ENCODE data around the gene ERC1.
"Not testable (repeated sequence)": the region's sequence is repeated elsewhere in the genome, so short reads cannot be mapped to it uniquely, and the experiment has no call there.

Gene ERC1

DNA sequence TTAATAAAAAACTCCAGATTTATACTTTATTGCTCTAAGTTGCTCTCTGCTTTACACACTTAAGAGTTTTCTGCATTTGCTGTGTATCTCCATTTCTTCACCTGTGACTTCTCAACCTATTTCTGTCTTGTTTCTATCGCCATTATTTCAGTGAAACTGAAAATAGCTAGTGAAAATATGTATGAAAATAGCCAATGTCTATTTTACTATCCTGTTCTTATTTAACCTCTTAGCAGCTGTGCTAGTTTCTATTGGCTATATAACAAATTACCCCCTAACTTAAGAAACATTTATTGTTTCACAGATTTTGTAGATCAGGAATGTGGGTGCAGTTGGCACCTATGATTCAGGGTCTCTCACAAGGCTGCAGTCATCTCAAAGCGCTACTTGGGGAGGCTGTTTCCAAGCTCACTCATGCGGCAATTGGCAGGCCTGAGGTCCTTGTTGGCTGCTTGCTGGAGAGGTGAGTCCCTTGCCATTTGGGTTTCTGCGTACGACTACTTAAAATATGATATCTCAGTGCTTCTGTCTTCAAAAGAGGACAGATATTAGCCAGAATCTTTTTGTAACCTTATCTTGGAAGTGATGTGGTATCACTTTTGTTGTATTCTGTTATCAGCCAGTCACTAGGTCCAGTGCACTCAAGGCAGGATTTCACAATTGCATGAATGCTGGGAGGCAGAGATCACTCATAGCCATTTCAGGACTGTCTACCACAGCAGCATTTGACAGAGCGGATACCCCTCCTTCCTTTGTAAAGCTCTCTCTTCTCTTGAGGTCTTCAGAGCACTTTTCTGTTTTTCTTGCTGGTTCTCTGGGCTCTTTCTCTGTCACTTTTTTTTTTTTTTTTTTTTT, 7.2 kb downstream of the ERC1 start:
- DNase-seq (ENCODE audit: low spot score in 2 of 2) = no peak
- peaks cover 21% of the 10 kb centered on the region for H3K4me1 Mint-ChIP-seq
- H3K9me3 Mint-ChIP-seq = no peaks in the 10 kb centered on the region
- no peak for ATAC-seq
- no peaks in the 10 kb centered on the region for H3K36me3 Mint-ChIP-seq
- no peak overlapping the region for H3K27ac Mint-ChIP-seq
- no peak overlapping the region for H3K4me3 Mint-ChIP-seq

- not testable (repeated sequence) for H3K27ac Mint-ChIP-seq; H3K4me3 Mint-ChIP-seq; H3K9me3 Mint-ChIP-seq; ATAC-seq; H3K36me3 Mint-ChIP-seq; DNase-seq (ENCODE audit: low spot score in 2 of 2)
- H3K4me1 Mint-ChIP-seq = peaks cover 21% of the 10 kb centered on the region
These were observed 8.7 kb downstream of the ERC1 start for GRCh38 chr12:999736-1000135.

DNA sequence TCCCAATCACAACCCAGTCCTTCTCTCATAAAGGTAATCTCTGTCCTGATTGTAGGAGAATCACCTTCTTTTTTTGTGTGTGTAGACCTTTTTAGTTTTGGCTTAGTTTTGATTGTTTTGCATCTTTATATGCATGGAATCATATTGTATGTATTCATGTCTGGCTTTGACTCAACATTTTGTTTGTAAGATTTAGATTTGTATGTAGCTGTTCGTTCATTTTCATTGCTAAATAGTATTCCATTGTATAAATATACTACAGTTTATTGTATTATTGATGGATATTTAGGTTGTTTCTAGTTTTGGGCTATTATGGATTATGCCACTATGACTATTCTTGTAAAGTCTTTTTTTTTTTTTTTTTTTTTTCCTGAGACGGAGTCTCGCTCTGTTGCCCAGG, 10.5 kb downstream of the ERC1 start:
- peaks cover 12% of the 10 kb centered on the region for H3K4me1 Mint-ChIP-seq
- no peak overlapping the region for H3K4me3 Mint-ChIP-seq
- ATAC-seq (no peak), DNase-seq (ENCODE audit: low spot score in 2 of 2) (no peak)
- no peaks in the 10 kb centered on the region for H3K9me3 Mint-ChIP-seq
- no peaks in the 10 kb centered on the region for H3K36me3 Mint-ChIP-seq
- H3K27ac Mint-ChIP-seq = no peak overlapping the region

DNA sequence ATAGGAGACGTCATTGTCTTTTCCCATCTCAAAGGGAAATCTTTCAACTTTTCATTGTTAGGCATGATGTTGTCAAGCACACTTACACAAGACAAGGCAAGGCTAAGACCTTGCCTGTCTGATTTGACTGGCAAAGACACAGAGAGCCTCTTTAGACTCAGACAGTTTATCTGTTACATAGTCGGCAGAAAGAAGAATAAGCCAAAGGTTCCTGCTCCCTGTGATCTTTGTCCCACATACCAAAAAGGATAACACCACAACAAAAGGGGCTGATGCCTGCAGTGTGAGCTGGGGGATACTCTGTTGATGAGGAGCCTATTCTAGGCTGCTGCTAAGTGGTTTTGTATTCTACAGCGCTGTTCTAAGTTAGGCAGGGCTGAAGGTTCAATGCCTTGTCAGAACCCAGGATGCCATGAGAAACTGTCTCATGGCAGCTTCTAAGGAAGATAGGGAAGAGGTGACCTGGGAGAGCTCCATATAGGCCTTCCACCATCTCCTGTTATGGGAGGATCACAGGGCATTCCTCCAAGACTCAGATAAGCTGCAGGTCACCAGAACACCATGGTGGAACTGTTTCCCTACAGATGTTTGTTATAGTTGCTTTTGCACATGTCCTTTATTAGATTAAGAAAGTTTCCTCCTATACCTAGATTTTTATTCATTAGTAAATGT, 12.7 kb downstream of the ERC1 start:
- H3K36me3 Mint-ChIP-seq = no peaks in the 10 kb centered on the region
- H3K9me3 Mint-ChIP-seq = no peaks in the 10 kb centered on the region
- no peak for ATAC-seq

DNA sequence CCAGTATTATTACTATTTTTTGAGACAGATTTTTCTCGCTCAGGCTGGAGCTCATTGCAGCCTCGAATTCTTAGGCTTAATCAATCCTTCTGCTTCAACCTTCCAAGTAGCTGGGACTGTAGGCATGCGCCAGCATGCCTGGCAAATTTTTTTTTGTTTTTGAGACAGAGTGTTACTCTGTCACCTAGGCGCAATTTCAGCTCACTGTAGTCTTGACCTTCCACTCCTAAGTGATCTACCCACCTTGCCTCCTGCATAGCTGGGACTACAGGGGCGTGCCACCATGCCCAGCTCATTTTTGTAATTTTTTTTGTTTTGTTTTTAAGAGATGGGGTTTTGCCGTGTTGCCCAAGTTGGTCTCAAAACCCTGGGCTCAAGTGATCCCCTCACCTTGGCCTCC, 15.2 kb downstream of the ERC1 start:
- DNase-seq (ENCODE audit: low spot score in 2 of 2) (no peak), ATAC-seq (no peak)
- no peak overlapping the region for H3K4me3 Mint-ChIP-seq
- no peaks in the 10 kb centered on the region for H3K36me3 Mint-ChIP-seq
- peaks cover 8% of the 10 kb centered on the region for H3K4me1 Mint-ChIP-seq
- no peak overlapping the region for H3K27ac Mint-ChIP-seq
- H3K9me3 Mint-ChIP-seq = no peaks in the 10 kb centered on the region

More for the DNA sequence above, 12.7 kb downstream of the ERC1 start:
- H3K4me1 Mint-ChIP-seq = peaks cover 8% of the 10 kb centered on the region
- DNase-seq (ENCODE audit: low spot score in 2 of 2) = no peak
- H3K27ac Mint-ChIP-seq = no peak overlapping the region
- no peak overlapping the region for H3K4me3 Mint-ChIP-seq

GRCh38 chr12:1007276-1007675, 16.3 kb downstream of the ERC1 start:
- Mint-ChIP-seq H3K9me3 (no peaks in the 10 kb centered on the region), H3K4me3 (no peak overlapping the region), H3K27ac (no peak overlapping the region), H3K4me1 (peaks cover 8% of the 10 kb centered on the region), H3K36me3 (no peaks in the 10 kb centered on the region)
- no peak for ATAC-seq
- DNase-seq (ENCODE audit: low spot score in 2 of 2) = no peak

- no peak overlapping the region for H3K27ac Mint-ChIP-seq
- no peaks in the 10 kb centered on the region for H3K36me3 Mint-ChIP-seq
- DNase-seq (ENCODE audit: low spot score in 2 of 2) (no peak), ATAC-seq (no peak)
- H3K9me3 Mint-ChIP-seq = no peaks in the 10 kb centered on the region
- H3K4me3 Mint-ChIP-seq = no peak overlapping the region
- peaks cover 8% of the 10 kb centered on the region for H3K4me1 Mint-ChIP-seq
These were observed 17.0 kb downstream of the ERC1 start for GRCh38 chr12:1007994-1008393.

DNA sequence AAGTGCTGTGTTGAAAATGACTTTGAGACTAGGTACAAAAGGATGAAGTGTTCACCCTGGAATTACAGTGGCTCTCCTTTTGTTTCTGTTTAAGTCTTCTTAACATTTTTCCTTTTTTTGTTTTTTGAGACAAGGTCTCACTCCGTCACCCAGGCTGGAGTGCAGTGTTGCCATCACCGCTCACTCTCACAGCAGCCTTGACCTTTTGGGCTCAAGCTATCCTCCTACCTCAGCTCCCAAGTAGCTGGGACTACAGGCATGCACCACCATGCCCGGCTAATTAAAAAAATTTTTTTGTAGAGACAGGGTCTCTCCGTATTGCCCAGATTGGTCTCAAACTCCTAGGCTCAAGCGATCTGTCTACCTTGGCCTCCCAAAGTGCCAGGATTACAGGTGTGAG, 20.1 kb downstream of the ERC1 start:
- Mint-ChIP-seq H3K4me3 (no peak overlapping the region), H3K4me1 (peaks cover 8% of the 10 kb centered on the region), H3K27ac (no peak overlapping the region), H3K9me3 (no peaks in the 10 kb centered on the region), H3K36me3 (no peaks in the 10 kb centered on the region)
- ATAC-seq (no peak), DNase-seq (ENCODE audit: low spot score in 2 of 2) (no peak)

- DNase-seq (ENCODE audit: low spot score in 2 of 2) = no peak
- Mint-ChIP-seq H3K4me1 (no peaks in the 10 kb centered on the region), H3K36me3 (no peaks in the 10 kb centered on the region), H3K9me3 (no peaks in the 10 kb centered on the region), H3K4me3 (no peak overlapping the region), H3K27ac (no peak overlapping the region)
- no peak for ATAC-seq
These were observed 22.8 kb downstream of the ERC1 start for GRCh38 chr12:1013618-1014489.

DNA sequence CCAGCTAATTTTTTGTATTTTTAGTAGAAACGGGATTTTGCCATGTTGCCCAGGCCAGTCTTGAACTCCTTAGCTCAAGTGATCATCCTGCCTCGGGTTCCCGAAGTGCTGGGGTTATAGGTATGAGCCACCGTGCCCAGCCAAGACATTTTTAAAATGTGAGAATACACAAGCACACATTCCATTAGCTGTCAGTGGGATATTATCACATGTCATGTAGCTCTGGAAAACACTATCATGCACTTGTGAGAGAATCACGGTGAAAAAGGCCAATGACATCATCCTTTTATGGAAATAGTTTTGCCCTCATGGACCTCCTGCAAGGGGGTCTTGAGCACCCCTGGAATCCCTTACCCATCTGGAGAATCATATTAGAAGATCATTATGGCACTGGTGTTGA, 28.3 kb downstream of the ERC1 start:
- ATAC-seq (no peak), DNase-seq (ENCODE audit: low spot score in 2 of 2) (no peak)
- Mint-ChIP-seq H3K9me3 (no peaks in the 10 kb centered on the region), H3K4me3 (no peak overlapping the region), H3K27ac (no peak overlapping the region), H3K4me1 (no peaks in the 10 kb centered on the region), H3K36me3 (no peaks in the 10 kb centered on the region)

GRCh38 chr12:1020389-1020788, 29.4 kb downstream of the ERC1 start:
- Mint-ChIP-seq H3K4me1 (no peaks in the 10 kb centered on the region), H3K36me3 (no peaks in the 10 kb centered on the region), H3K4me3 (no peak overlapping the region), H3K27ac (no peak overlapping the region), H3K9me3 (no peaks in the 10 kb centered on the region)
- ATAC-seq (no peak), DNase-seq (ENCODE audit: low spot score in 2 of 2) (no peak)

DNA sequence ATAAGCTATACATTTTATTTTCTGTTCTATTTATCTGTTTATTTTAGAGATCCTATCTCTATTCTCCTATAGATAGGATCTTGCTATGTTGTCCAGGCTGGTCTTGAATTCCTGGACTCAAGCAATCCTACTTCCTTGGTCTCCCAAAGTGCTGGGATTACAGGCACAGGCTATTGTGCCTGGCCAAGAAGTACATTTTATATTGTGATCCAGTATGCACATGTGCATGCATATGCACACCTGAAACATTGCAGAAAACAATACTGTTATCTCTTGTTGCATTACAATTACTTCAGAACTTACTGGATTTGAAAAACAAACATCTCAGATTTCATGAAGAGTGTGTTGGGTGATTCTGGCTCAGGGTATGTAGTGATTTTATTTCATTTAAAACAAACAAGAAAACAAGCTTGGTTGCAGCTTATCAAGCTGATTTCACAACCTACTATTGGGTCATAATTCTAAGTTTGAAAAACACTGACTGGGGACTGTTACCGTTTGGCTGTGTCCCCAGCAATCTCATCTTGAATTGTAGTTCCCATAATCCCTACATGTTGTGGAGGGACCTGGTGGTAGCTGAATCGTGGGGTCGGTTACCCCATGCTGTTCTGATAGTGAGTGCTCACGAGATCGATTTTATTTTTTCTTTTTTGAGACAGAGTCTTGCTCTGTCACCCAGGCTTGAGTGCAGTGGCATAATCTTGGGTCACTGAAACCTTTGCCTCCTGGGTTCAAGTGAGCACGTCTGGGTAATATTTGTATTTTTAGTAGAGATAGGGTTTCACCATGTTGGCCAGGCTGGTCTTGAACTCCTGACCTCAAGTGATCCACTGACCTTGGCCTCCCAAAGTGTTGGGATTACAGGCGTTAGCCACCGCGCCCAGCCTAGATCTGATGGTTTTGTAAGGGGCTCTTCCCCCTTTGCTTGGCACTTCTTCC, 31.3 kb downstream of the ERC1 start:
- no peak for DNase-seq (ENCODE audit: low spot score in 2 of 2)
- Mint-ChIP-seq H3K9me3 (no peaks in the 10 kb centered on the region), H3K4me1 (no peaks in the 10 kb centered on the region), H3K36me3 (peaks cover 2% of the 10 kb centered on the region), H3K27ac (no peak overlapping the region), H3K4me3 (no peak overlapping the region)
- ATAC-seq = no peak

- no peak for ATAC-seq
- H3K4me1 Mint-ChIP-seq = no peaks in the 10 kb centered on the region
- DNase-seq (ENCODE audit: low spot score in 2 of 2) = no peak
- H3K27ac Mint-ChIP-seq = no peak overlapping the region
- peaks cover 30% of the 10 kb centered on the region for H3K36me3 Mint-ChIP-seq
- H3K9me3 Mint-ChIP-seq = no peaks in the 10 kb centered on the region
- H3K4me3 Mint-ChIP-seq = no peak overlapping the region
These were observed 39.8 kb downstream of the ERC1 start for GRCh38 chr12:1030779-1031178.

- Mint-ChIP-seq H3K4me3 (no peak overlapping the region), H3K36me3 (peaks cover 14% of the 10 kb centered on the region), H3K4me1 (no peaks in the 10 kb centered on the region), H3K27ac (no peak overlapping the region), H3K9me3 (no peaks in the 10 kb centered on the region)
- ATAC-seq (no peak), DNase-seq (ENCODE audit: low spot score in 2 of 2) (no peak)
These were observed 43.2 kb downstream of the ERC1 start for GRCh38 chr12:1034243-1034642.
